Liver (tissue), 9 donors: ENCODE results near the gene ANKRD44. TPM values are rescaled to one million over a fixed set of nuclear protein-coding genes. Genes with fewer than 3 reads are reported as not detected.

Source experiments
- DNase-seq: peaks from one replicate; pipeline ENCODE4 v3.0.0-alpha.2; 2017; ENCODE audit warnings: low spot score
- H3K27ac ChIP-seq, 2 donors: one replicate each; pipeline ENCODE4 v1.7.0; 2013; ENCODE audit warnings: inconsistent platforms in 2 of 2, low read length in 2 of 2, control low read depth in 1 of 2, low read depth in 1 of 2, mild to moderate bottlenecking in 1 of 2
- H3K27me3 ChIP-seq, 4 donors: one replicate each; pipeline versions ENCODE4 v1.6.1 to v1.7.0; 2013; ENCODE audit warnings: low read length in 3 of 4, inconsistent platforms in 1 of 4, mild to moderate bottlenecking in 1 of 4, moderate library complexity in 1 of 4; ENCODE audit not compliant: control insufficient read depth in 4 of 4, insufficient read depth in 4 of 4
- H3K36me3 ChIP-seq, 4 donors: one replicate each; pipeline versions ENCODE4 v1.6.1 to v1.7.0; 2013; ENCODE audit warnings: low read length in 3 of 4, mild to moderate bottlenecking in 3 of 4, low read depth in 1 of 4, moderate library complexity in 1 of 4; ENCODE audit not compliant: control insufficient read depth in 4 of 4, insufficient read depth in 3 of 4
- H3K4me1 ChIP-seq, 4 donors: one replicate each; pipeline versions ENCODE4 v1.6.1 to v1.7.0; 2013; ENCODE audit warnings: low read length in 3 of 4, mild to moderate bottlenecking in 3 of 4, moderate library complexity in 1 of 4; ENCODE audit not compliant: control insufficient read depth in 4 of 4, insufficient read depth in 4 of 4
- H3K4me3 ChIP-seq, 3 donors: one replicate each; pipeline versions ENCODE4 v1.6.1 to v1.7.0; 2013; ENCODE audit warnings: low read length in 3 of 3, control low read depth in 1 of 3, low read depth in 1 of 3, mild to moderate bottlenecking in 1 of 3
- H3K9ac ChIP-seq, 2 donors: one replicate each; pipeline ENCODE4 v1.7.0; 2013; ENCODE audit warnings: low read length in 2 of 2, mild to moderate bottlenecking in 2 of 2, moderate library complexity in 2 of 2, control low read depth in 1 of 2, low read depth in 1 of 2
- H3K9me3 ChIP-seq, 4 donors: one replicate each; pipeline versions ENCODE4 v1.6.1 to v1.7.0; 2013; ENCODE audit warnings: low read length in 3 of 4; ENCODE audit not compliant: control insufficient read depth in 4 of 4
- EGR1 ChIP-seq, 2 donors: IDR thresholded peaks; 2 replicates each; pipeline ENCODE4 v1.6.1; 2016 to 2018; ENCODE audit warnings: antibody characterized with exemption in 2 of 2, low read depth in 2 of 2
- FOXA1 ChIP-seq: IDR thresholded peaks from 2 replicates; pipeline ENCODE4 v1.6.1; 2016; ENCODE audit warnings: antibody characterized with exemption
- FOXA2 ChIP-seq: IDR thresholded peaks from 2 replicates; pipeline ENCODE4 v1.6.1; 2016; ENCODE audit warnings: antibody characterized with exemption
- GABPA ChIP-seq, 2 donors: IDR thresholded peaks in 1 of 2; conservative IDR thresholded peaks in 1 of 2; 2 replicates each; pipeline ENCODE4 v1.6.1; 2016; ENCODE audit warnings: antibody characterized with exemption in 2 of 2, mild to moderate bottlenecking in 1 of 2, moderate library complexity in 1 of 2
- HNF4A ChIP-seq, 2 donors: conservative IDR thresholded peaks; 2 replicates each; pipeline ENCODE4 v1.6.1; 2016; ENCODE audit warnings: antibody characterized with exemption in 2 of 2, mild to moderate bottlenecking in 2 of 2
- HNF4G ChIP-seq: IDR thresholded peaks from 2 replicates; pipeline ENCODE4 v1.6.1; 2016; ENCODE audit warnings: antibody characterized with exemption
- JUND ChIP-seq, 2 donors: IDR thresholded peaks; 2 replicates each; pipeline ENCODE4 v1.6.1; 2016; ENCODE audit warnings: antibody characterized with exemption in 2 of 2
- NR2F2 ChIP-seq: IDR thresholded peaks from 2 replicates; pipeline ENCODE4 v1.6.1; 2016; ENCODE audit warnings: antibody characterized with exemption
- RAD21 ChIP-seq, 2 donors: IDR thresholded peaks; 2 replicates each; pipeline ENCODE4 v1.6.1; 2016; ENCODE audit warnings: antibody characterized with exemption in 2 of 2, mild to moderate bottlenecking in 2 of 2
- REST ChIP-seq: IDR thresholded peaks from 2 replicates; pipeline ENCODE4 v1.6.1; 2016; ENCODE audit warnings: antibody characterized with exemption, mild to moderate bottlenecking
- RXRA ChIP-seq, 2 donors: IDR thresholded peaks; 2 replicates each; pipeline ENCODE4 v1.6.1; 2017 to 2018; ENCODE audit warnings: antibody characterized with exemption in 2 of 2, mild to moderate bottlenecking in 1 of 2
- SP1 ChIP-seq: IDR thresholded peaks from 2 replicates; pipeline ENCODE4 v1.6.1; 2018; ENCODE audit warnings: antibody characterized with exemption, mild to moderate bottlenecking
- TAF1 ChIP-seq: conservative IDR thresholded peaks from 2 replicates; pipeline ENCODE4 v1.6.1; 2016; ENCODE audit warnings: antibody characterized with exemption, mild to moderate bottlenecking
- YY1 ChIP-seq: IDR thresholded peaks from 2 replicates; pipeline ENCODE4 v1.6.1; 2016; ENCODE audit warnings: antibody characterized with exemption, mild to moderate bottlenecking
- WGBS: extraction: QIAGEN DNeasy Blood & Tissue Kit; methylation state at CpG from one replicate; pipeline ENCODE4 v1.1.7; 2013; 5-methylcytosine and 5-hydroxymethylcytosine counted together
- polyA plus RNA-seq, 2 donors: library from polyadenylated mRNA; stranded (reverse) in 1 of 2; unstranded in 1 of 2; fragments of 200-250 nt in 1 of 2; fragments of >200 nt in 1 of 2; fragmentation: Nextera tagmentation in 1 of 2; extraction: Ambion mirVana in 1 of 2; gene quantifications; one replicate each; pipeline versions ENCODE4 v1.2.1 to v1.2.3, GENCODE V29; 2013 to 2015
- total RNA-seq, 2 donors: library from RNA; depleted of rRNA; stranded (reverse); fragments of >200 nt; gene quantifications; one replicate each; pipeline ENCODE4 v1.2.3, GENCODE V29; 2014
- TF ChIP-seq, protein P1 (sequence below): IDR thresholded peaks from 2 replicates; pipeline ENCODE4 v1.6.1; 2016; ENCODE audit warnings: antibody characterized with exemption
- TF ChIP-seq, protein P2 (sequence below): IDR thresholded peaks from 2 replicates; pipeline ENCODE4 v1.6.1; 2016; ENCODE audit warnings: antibody characterized with exemption
- TF ChIP-seq, protein P3 (sequence below): IDR thresholded peaks from 2 replicates; pipeline ENCODE4 v1.6.1; 2016; ENCODE audit warnings: antibody characterized with exemption
- TF ChIP-seq, protein P4 (sequence below): fragments of 150-350 bp; IDR thresholded peaks from 2 replicates; pipeline ENCODE4 v1.5.1; 2017; ENCODE audit warnings: improper control_type of control experiment, low read depth, low read length; ENCODE audit not compliant: missing input control
- donor health status: healthy.
- donor health status: healthy.
- donor health status: healthy.
- donor health status: healthy.
- donor health status: healthy.

Gene ANKRD44
- total and polyA plus RNA-seq, 4 donors = 3.8 to 18.2 (median 6.8) TPM

GRCh38 chr2:197248623-197249022 lies 62.0 kb downstream of the ANKRD44 start:
- TF ChIP-seq NR2F2 = no peak
- no peak for TF ChIP-seq SP1
- TF ChIP-seq EGR1 (IDR thresholded peaks at IDR 0.05; ENCODE audit: low read depth in 2 of 2) = no peak
- no peak for DNase-seq
- Histone ChIP-seq H3K9me3 (no peaks in the 10 kb centered on the region), H3K4me1 (no peaks in the 10 kb centered on the region), H3K9ac (no peak overlapping the region), H3K27ac (no peak overlapping the region), H3K4me3 (no peak overlapping the region), H3K36me3 (no peaks in the 10 kb centered on the region), H3K27me3 (no peaks in the 10 kb centered on the region)
- WGBS = 78% methylated on average over 3 of the region's 3 CpGs

GRCh38 chr2:197248001-197248401 lies 62.6 kb downstream of the ANKRD44 start:
- Histone ChIP-seq H3K4me3 (no peak overlapping the region), H3K36me3 (no peaks in the 10 kb centered on the region), H3K27me3 (no peaks in the 10 kb centered on the region), H3K9ac (no peak overlapping the region), H3K9me3 (no peaks in the 10 kb centered on the region), H3K4me1 (no peaks in the 10 kb centered on the region), H3K27ac (no peak overlapping the region)
- DNase-seq = no peak
- 89% methylated on average over 4 of the region's 4 CpGs for WGBS
- TF ChIP-seq NR2F2 (no peak), RAD21 (IDR thresholded peaks at IDR 0.05) (no peak), RXRA (IDR thresholded peaks at IDR 0.05) (no peak), HNF4G (no peak), GABPA (IDR thresholded peaks at IDR 0.05 in 1 of 2, conservative IDR thresholded peaks at IDR 0.05 in 1 of 2) (no peak), EGR1 (IDR thresholded peaks at IDR 0.05; ENCODE audit: low read depth in 2 of 2) (no peak), TAF1 (no peak), FOXA2 (no peak), FOXA1 (no peak), REST (no peak), YY1 (no peak), HNF4A (conservative IDR thresholded peaks at IDR 0.05) (no peak), JUND (IDR thresholded peaks at IDR 0.05) (no peak)
- TF ChIP-seq, protein P1, sequence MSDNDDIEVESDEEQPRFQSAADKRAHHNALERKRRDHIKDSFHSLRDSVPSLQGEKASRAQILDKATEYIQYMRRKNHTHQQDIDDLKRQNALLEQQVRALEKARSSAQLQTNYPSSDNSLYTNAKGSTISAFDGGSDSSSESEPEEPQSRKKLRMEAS = no peak
- TF ChIP-seq, protein P2, sequence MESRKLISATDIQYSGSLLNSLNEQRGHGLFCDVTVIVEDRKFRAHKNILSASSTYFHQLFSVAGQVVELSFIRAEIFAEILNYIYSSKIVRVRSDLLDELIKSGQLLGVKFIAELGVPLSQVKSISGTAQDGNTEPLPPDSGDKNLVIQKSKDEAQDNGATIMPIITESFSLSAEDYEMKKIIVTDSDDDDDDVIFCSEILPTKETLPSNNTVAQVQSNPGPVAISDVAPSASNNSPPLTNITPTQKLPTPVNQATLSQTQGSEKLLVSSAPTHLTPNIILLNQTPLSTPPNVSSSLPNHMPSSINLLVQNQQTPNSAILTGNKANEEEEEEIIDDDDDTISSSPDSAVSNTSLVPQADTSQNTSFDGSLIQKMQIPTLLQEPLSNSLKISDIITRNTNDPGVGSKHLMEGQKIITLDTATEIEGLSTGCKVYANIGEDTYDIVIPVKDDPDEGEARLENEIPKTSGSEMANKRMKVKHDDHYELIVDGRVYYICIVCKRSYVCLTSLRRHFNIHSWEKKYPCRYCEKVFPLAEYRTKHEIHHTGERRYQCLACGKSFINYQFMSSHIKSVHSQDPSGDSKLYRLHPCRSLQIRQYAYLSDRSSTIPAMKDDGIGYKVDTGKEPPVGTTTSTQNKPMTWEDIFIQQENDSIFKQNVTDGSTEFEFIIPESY = no peak
- TF ChIP-seq, protein P3, sequence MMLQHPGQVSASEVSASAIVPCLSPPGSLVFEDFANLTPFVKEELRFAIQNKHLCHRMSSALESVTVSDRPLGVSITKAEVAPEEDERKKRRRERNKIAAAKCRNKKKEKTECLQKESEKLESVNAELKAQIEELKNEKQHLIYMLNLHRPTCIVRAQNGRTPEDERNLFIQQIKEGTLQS = no peak
- TF ChIP-seq, protein P4, sequence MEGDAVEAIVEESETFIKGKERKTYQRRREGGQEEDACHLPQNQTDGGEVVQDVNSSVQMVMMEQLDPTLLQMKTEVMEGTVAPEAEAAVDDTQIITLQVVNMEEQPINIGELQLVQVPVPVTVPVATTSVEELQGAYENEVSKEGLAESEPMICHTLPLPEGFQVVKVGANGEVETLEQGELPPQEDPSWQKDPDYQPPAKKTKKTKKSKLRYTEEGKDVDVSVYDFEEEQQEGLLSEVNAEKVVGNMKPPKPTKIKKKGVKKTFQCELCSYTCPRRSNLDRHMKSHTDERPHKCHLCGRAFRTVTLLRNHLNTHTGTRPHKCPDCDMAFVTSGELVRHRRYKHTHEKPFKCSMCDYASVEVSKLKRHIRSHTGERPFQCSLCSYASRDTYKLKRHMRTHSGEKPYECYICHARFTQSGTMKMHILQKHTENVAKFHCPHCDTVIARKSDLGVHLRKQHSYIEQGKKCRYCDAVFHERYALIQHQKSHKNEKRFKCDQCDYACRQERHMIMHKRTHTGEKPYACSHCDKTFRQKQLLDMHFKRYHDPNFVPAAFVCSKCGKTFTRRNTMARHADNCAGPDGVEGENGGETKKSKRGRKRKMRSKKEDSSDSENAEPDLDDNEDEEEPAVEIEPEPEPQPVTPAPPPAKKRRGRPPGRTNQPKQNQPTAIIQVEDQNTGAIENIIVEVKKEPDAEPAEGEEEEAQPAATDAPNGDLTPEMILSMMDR = no peak
